ENCODE data around the gene CPSF2.

DNA sequence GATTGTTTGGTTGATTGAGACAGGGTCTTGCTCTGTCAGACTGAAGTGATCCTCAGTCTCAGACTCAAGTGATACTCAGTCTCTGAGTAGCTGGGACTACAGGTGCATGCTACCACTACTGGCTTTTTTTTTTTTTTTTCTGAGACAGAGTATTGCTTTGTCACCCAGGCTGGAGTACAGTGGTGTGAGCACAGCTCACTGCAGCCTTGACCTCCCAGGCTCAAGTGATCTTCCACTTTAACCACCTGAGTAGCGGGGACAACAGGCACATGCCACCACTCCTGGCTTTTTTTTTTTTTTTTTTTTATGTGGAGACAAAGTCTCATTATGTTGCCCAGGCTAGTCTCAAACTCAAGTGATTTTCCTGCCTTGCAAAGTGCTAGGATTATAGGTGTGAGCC lies 31.8 kb downstream of the CPSF2 start:
- TF ChIP-seq, protein P1, sequence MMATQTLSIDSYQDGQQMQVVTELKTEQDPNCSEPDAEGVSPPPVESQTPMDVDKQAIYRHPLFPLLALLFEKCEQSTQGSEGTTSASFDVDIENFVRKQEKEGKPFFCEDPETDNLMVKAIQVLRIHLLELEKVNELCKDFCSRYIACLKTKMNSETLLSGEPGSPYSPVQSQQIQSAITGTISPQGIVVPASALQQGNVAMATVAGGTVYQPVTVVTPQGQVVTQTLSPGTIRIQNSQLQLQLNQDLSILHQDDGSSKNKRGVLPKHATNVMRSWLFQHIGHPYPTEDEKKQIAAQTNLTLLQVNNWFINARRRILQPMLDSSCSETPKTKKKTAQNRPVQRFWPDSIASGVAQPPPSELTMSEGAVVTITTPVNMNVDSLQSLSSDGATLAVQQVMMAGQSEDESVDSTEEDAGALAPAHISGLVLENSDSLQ (IDR thresholded peaks at IDR 0.05) = no peak
- no peak for TF ChIP-seq HDGF (IDR thresholded peaks at IDR 0.05; ENCODE audit: borderline replicate concordance)
